ENCODE data around the gene TPK1.

DNA sequence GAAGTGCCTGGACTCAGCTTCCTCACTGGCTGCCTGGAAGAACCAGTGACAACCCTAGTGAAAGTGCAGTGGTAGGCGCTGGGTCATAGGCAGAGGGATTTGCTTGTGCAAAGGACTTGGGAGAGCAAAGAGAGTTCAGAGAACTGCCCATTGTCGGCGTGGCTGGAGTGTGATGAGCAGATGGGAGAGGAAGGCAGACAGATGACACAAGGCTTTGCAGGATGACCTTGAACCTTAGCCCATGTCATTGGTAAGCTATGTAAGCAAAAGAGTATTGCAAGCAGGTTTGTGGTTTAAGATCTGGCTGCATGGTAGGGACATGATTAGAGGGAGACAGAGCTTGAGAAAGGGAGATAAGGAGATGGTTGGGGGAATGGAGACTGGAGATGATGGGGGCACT is 397.1 kb downstream of the TPK1 start:
- TF ChIP-seq TAF1 (IDR thresholded peaks at IDR 0.05; ENCODE audit: borderline replicate concordance, low read depth, low read length) = no peak
- TF ChIP-seq POLR2AphosphoS5 (IDR thresholded peaks at IDR 0.05; ENCODE audit: low read depth, low read length) = no peak

All from GM12892 (cell line).